ENCODE measurements around the gene ATP10D. TPM values are rescaled to one million over a fixed set of nuclear protein-coding genes. Genes with fewer than 3 reads are reported as not detected.

The ATP10D gene
- total and polyA plus RNA-seq, 5 donors from 2014 or later, result 1.6 to 3.7 (median 2.9) TPM

- H3K36me3 Mint-ChIP-seq, result peaks cover 4% of the 10 kb centered on the region
- DNase-seq, result no peak
Observed at GRCh38 chr4:47488706-47489105, 3.6 kb downstream of the ATP10D start.

GRCh38 chr4:47490550-47490949 is 5.5 kb downstream of the ATP10D start:
- Mint-ChIP-seq H3K36me3 (peaks cover 4% of the 10 kb centered on the region), H3K27ac (no peak overlapping the region), H3K9me3 (no peaks in the 10 kb centered on the region), H3K4me1 (peaks cover 0 to 14% (median 11%) of the 10 kb centered on the region in 4 donors), H3K4me3 (no peak overlapping the region), H3K27me3 (peaks cover 4% of the 10 kb centered on the region)
- H3K4me3 ChIP-seq (ENCODE audit: low read depth, low read length), result no peak overlapping the region
- DNase-seq, result peak in 1 of 3 donors; percentile 25
- H3K27ac ChIP-seq (ENCODE audit: insufficient read depth, low read length, poor library complexity, severe bottlenecking), result no peak overlapping the region
- peak; percentile 53 to 74 for ATAC-seq (ENCODE audit: low read depth in 2 of 2)
- H3K27me3 ChIP-seq (ENCODE audit: control insufficient read depth, insufficient read depth, low read length), result no peaks in the 10 kb centered on the region
- no peaks in the 10 kb centered on the region for H3K9me3 ChIP-seq (ENCODE audit: control insufficient read depth in 2 of 2, low read length in 2 of 2)
- H3K36me3 ChIP-seq (ENCODE audit: control insufficient read depth, insufficient read depth, low read length), result no peaks in the 10 kb centered on the region
- peaks cover 7% of the 10 kb centered on the region for H3K4me1 ChIP-seq (ENCODE audit: control insufficient read depth, insufficient read depth, low read length, poor library complexity, severe bottlenecking)

More at GRCh38 chr4:47488706-47489105, 3.6 kb downstream of the ATP10D start:
- Mint-ChIP-seq H3K27me3 (peaks cover 4% of the 10 kb centered on the region), H3K4me3 (no peak overlapping the region), H3K9me3 (no peaks in the 10 kb centered on the region), H3K27ac (peak overlapping the region in 1 of 3 donors; percentile 2), H3K4me1 (peaks cover 0 to 30% (median 25%) of the 10 kb centered on the region in 4 donors)
- peaks cover 20% of the 10 kb centered on the region for H3K4me1 ChIP-seq (ENCODE audit: control insufficient read depth, insufficient read depth, low read length, poor library complexity, severe bottlenecking)
- no peak for ATAC-seq (ENCODE audit: low read depth in 2 of 2)
- no peaks in the 10 kb centered on the region for H3K27me3 ChIP-seq (ENCODE audit: control insufficient read depth, insufficient read depth, low read length)
- H3K4me3 ChIP-seq (ENCODE audit: low read depth, low read length), result no peak overlapping the region
- no peaks in the 10 kb centered on the region for H3K9me3 ChIP-seq (ENCODE audit: control insufficient read depth in 2 of 2, low read length in 2 of 2)
- H3K27ac ChIP-seq (ENCODE audit: insufficient read depth, low read length, poor library complexity, severe bottlenecking), result no peak overlapping the region
- no peaks in the 10 kb centered on the region for H3K36me3 ChIP-seq (ENCODE audit: control insufficient read depth, insufficient read depth, low read length)

- no peaks in the 10 kb centered on the region for H3K9me3 ChIP-seq (ENCODE audit: control insufficient read depth in 2 of 2, low read length in 2 of 2)
- H3K36me3 ChIP-seq (ENCODE audit: control insufficient read depth, insufficient read depth, low read length), result no peaks in the 10 kb centered on the region
- H3K27me3 Mint-ChIP-seq, result peaks cover 4% of the 10 kb centered on the region
- peaks cover 4% of the 10 kb centered on the region for H3K36me3 Mint-ChIP-seq
- no peaks in the 10 kb centered on the region for H3K27me3 ChIP-seq (ENCODE audit: control insufficient read depth, insufficient read depth, low read length)
- no peak overlapping the region for H3K27ac ChIP-seq (ENCODE audit: insufficient read depth, low read length, poor library complexity, severe bottlenecking)
- no peaks in the 10 kb centered on the region for H3K4me1 ChIP-seq (ENCODE audit: control insufficient read depth, insufficient read depth, low read length, poor library complexity, severe bottlenecking)
- no peak overlapping the region for H3K27ac Mint-ChIP-seq
- no peak for ATAC-seq (ENCODE audit: low read depth in 2 of 2)
- H3K4me3 Mint-ChIP-seq, result no peak overlapping the region
- H3K4me3 ChIP-seq (ENCODE audit: low read depth, low read length), result no peak overlapping the region
- peaks cover 0 to 6% (median 2%) of the 10 kb centered on the region in 4 donors for H3K4me1 Mint-ChIP-seq
- no peaks in the 10 kb centered on the region for H3K9me3 Mint-ChIP-seq
- DNase-seq, result no peak
Observed at GRCh38 chr4:47493238-47494123, 8.4 kb downstream of the ATP10D start.

GRCh38 chr4:47494124-47494430 is 9.0 kb downstream of the ATP10D start:
- H3K4me3 ChIP-seq (ENCODE audit: low read depth, low read length), result no peak overlapping the region
- Mint-ChIP-seq H3K4me3 (no peak overlapping the region), H3K9me3 (no peaks in the 10 kb centered on the region), H3K36me3 (peaks cover 4% of the 10 kb centered on the region), H3K27me3 (peaks cover 4% of the 10 kb centered on the region), H3K27ac (no peak overlapping the region), H3K4me1 (peaks cover 0 to 6% (median 2%) of the 10 kb centered on the region in 4 donors)
- no peak overlapping the region for H3K27ac ChIP-seq (ENCODE audit: insufficient read depth, low read length, poor library complexity, severe bottlenecking)
- H3K9me3 ChIP-seq (ENCODE audit: control insufficient read depth in 2 of 2, low read length in 2 of 2), result no peaks in the 10 kb centered on the region
- DNase-seq (no peak), ATAC-seq (ENCODE audit: low read depth in 2 of 2) (no peak)
- peaks cover under 1% of the 10 kb centered on the region for H3K4me1 ChIP-seq (ENCODE audit: control insufficient read depth, insufficient read depth, low read length, poor library complexity, severe bottlenecking)
- H3K36me3 ChIP-seq (ENCODE audit: control insufficient read depth, insufficient read depth, low read length), result no peaks in the 10 kb centered on the region
- H3K27me3 ChIP-seq (ENCODE audit: control insufficient read depth, insufficient read depth, low read length), result no peaks in the 10 kb centered on the region

- Histone ChIP-seq H3K4me3 (ENCODE audit: low read depth, low read length) (no peak overlapping the region), H3K36me3 (ENCODE audit: control insufficient read depth, insufficient read depth, low read length) (no peaks in the 10 kb centered on the region), H3K4me1 (ENCODE audit: control insufficient read depth, insufficient read depth, low read length, poor library complexity, severe bottlenecking) (peaks cover 4% of the 10 kb centered on the region), H3K27me3 (ENCODE audit: control insufficient read depth, insufficient read depth, low read length) (no peaks in the 10 kb centered on the region), H3K9me3 (ENCODE audit: control insufficient read depth in 2 of 2, low read length in 2 of 2) (no peaks in the 10 kb centered on the region), H3K27ac (ENCODE audit: insufficient read depth, low read length, poor library complexity, severe bottlenecking) (no peak overlapping the region)
- no peak overlapping the region for H3K4me3 Mint-ChIP-seq
- no peak overlapping the region for H3K27ac Mint-ChIP-seq
- H3K27me3 Mint-ChIP-seq, result no peaks in the 10 kb centered on the region
- H3K4me1 Mint-ChIP-seq, result no peaks in the 10 kb centered on the region
- ATAC-seq (ENCODE audit: low read depth in 2 of 2), result no peak
- no peaks in the 10 kb centered on the region for H3K9me3 Mint-ChIP-seq
- DNase-seq, result no peak
- H3K36me3 Mint-ChIP-seq, result no peaks in the 10 kb centered on the region
Observed at GRCh38 chr4:47498899-47499298, 13.8 kb downstream of the ATP10D start.

- Histone ChIP-seq H3K27me3 (ENCODE audit: control insufficient read depth, insufficient read depth, low read length) (no peaks in the 10 kb centered on the region), H3K4me3 (ENCODE audit: low read depth, low read length) (no peak overlapping the region), H3K9me3 (ENCODE audit: control insufficient read depth in 2 of 2, low read length in 2 of 2) (no peaks in the 10 kb centered on the region), H3K36me3 (ENCODE audit: control insufficient read depth, insufficient read depth, low read length) (no peaks in the 10 kb centered on the region), H3K4me1 (ENCODE audit: control insufficient read depth, insufficient read depth, low read length, poor library complexity, severe bottlenecking) (peaks cover 4% of the 10 kb centered on the region), H3K27ac (ENCODE audit: insufficient read depth, low read length, poor library complexity, severe bottlenecking) (no peak overlapping the region)
- Mint-ChIP-seq H3K27me3 (no peaks in the 10 kb centered on the region), H3K4me3 (no peak overlapping the region), H3K36me3 (no peaks in the 10 kb centered on the region), H3K9me3 (no peaks in the 10 kb centered on the region), H3K4me1 (no peaks in the 10 kb centered on the region), H3K27ac (no peak overlapping the region)
- ATAC-seq (ENCODE audit: low read depth in 2 of 2) (no peak), DNase-seq (no peak)
Observed at GRCh38 chr4:47499700-47500099, 14.6 kb downstream of the ATP10D start.

GRCh38 chr4:47500776-47501175 is 15.7 kb downstream of the ATP10D start:
- Histone ChIP-seq H3K27ac (ENCODE audit: insufficient read depth, low read length, poor library complexity, severe bottlenecking) (no peak overlapping the region), H3K9me3 (ENCODE audit: control insufficient read depth in 2 of 2, low read length in 2 of 2) (no peaks in the 10 kb centered on the region), H3K36me3 (ENCODE audit: control insufficient read depth, insufficient read depth, low read length) (no peaks in the 10 kb centered on the region), H3K4me3 (ENCODE audit: low read depth, low read length) (no peak overlapping the region), H3K27me3 (ENCODE audit: control insufficient read depth, insufficient read depth, low read length) (no peaks in the 10 kb centered on the region), H3K4me1 (ENCODE audit: control insufficient read depth, insufficient read depth, low read length, poor library complexity, severe bottlenecking) (peaks cover 4% of the 10 kb centered on the region)
- Mint-ChIP-seq H3K4me3 (no peak overlapping the region), H3K27ac (no peak overlapping the region), H3K9me3 (peaks cover 0 to 2% (median 0%) of the 10 kb centered on the region in 7 donors), H3K36me3 (no peaks in the 10 kb centered on the region), H3K4me1 (no peaks in the 10 kb centered on the region), H3K27me3 (no peaks in the 10 kb centered on the region)
- no peak for ATAC-seq (ENCODE audit: low read depth in 2 of 2)
- no peak for DNase-seq

- no peaks in the 10 kb centered on the region for H3K4me1 ChIP-seq (ENCODE audit: control insufficient read depth, insufficient read depth, low read length, poor library complexity, severe bottlenecking)
- Mint-ChIP-seq H3K9me3 (peaks cover 0 to 2% (median 0%) of the 10 kb centered on the region in 7 donors), H3K36me3 (no peaks in the 10 kb centered on the region), H3K4me3 (no peak overlapping the region), H3K4me1 (no peaks in the 10 kb centered on the region), H3K27me3 (no peaks in the 10 kb centered on the region), H3K27ac (peak overlapping the region in 1 of 3 donors; percentile 90)
- H3K4me3 ChIP-seq (ENCODE audit: low read depth, low read length), result no peak overlapping the region
- no peaks in the 10 kb centered on the region for H3K27me3 ChIP-seq (ENCODE audit: control insufficient read depth, insufficient read depth, low read length)
- H3K36me3 ChIP-seq (ENCODE audit: control insufficient read depth, insufficient read depth, low read length), result no peaks in the 10 kb centered on the region
- DNase-seq (no peak), ATAC-seq (ENCODE audit: low read depth in 2 of 2) (no peak)
- no peak overlapping the region for H3K27ac ChIP-seq (ENCODE audit: insufficient read depth, low read length, poor library complexity, severe bottlenecking)
- no peaks in the 10 kb centered on the region for H3K9me3 ChIP-seq (ENCODE audit: control insufficient read depth in 2 of 2, low read length in 2 of 2)
Observed at GRCh38 chr4:47505147-47505546, 20.1 kb downstream of the ATP10D start.
